A549 (cell line): ENCODE measurements around the gene NAV2. TPM values are rescaled to one million over a fixed set of nuclear protein-coding genes. Genes with fewer than 3 reads are reported as not detected.

Source experiments
- ATAC-seq, 2 experiments: fragments of 200-7000 bp in 1 of 2; fragments of >200 bp in 1 of 2; cut with Nextera tagmentation in 1 of 2; cut with Tn5 transposase in 1 of 2; 3 replicates each; pipeline versions ENCODE4 v1.8.0 to v1.9.1; 2018 to 2020; ENCODE audit warnings: mild to moderate bottlenecking in 1 of 2, moderate library complexity in 1 of 2
- CTCF ChIA-PET: fragments of 300-600 bp; sonication (Branson Sonifier 250); formaldehyde crosslinking; extraction: SDS; loops from one replicate; lab custom pipeline; 2021; ENCODE audit warnings: antibody characterized with exemption, inconsistent platforms; lab: Yijun Ruan, JAX
- POLR2A ChIA-PET: fragments of 350-600 bp; formaldehyde crosslinking; extraction: SDS; loops from one replicate; lab custom pipeline; 2021; ENCODE audit warnings: antibody characterized with exemption, inconsistent platforms; lab: Yijun Ruan, JAX
- DNase-seq, 2 experiments: peaks; one replicate each; pipeline versions ENCODE4 v3.0.0 to v3.0.0-alpha.2; 2011 to 2016; ENCODE audit warnings: low read depth in 1 of 2, low spot score in 1 of 2
- FAIRE-seq: peaks from 2 replicates; lab custom pipeline; 2011; peaks lifted over from hg19 to GRCh38; lab: Jason Lieb, UNC
- H3K27ac ChIP-seq, 2 experiments: fragments of >200 bp; sonication (Bioruptor Twin); formaldehyde crosslinking; 3 replicates each; pipeline ENCODE4 v1.5.1; 2016 to 2017
- H3K4me1 ChIP-seq: fragments of >200 bp; sonication (Bioruptor Twin); formaldehyde crosslinking; 3 replicates; pipeline ENCODE4 v1.6.1; 2016
- H3K4me2 ChIP-seq: fragments of >200 bp; sonication (Bioruptor Twin); formaldehyde crosslinking; 3 replicates; pipeline ENCODE4 v1.6.1; 2016
- H3K4me3 ChIP-seq: fragments of >200 bp; sonication (Bioruptor Twin); formaldehyde crosslinking; 3 replicates; pipeline ENCODE4 v1.5.1; 2016
- H3K9me3 ChIP-seq: fragments of >200 bp; sonication (Bioruptor Twin); formaldehyde crosslinking; 3 replicates; pipeline ENCODE4 v1.6.1; 2016
- BHLHE40 ChIP-seq: IDR thresholded peaks from 2 replicates; pipeline ENCODE4 v1.6.1; 2012; ENCODE audit warnings: low read depth, low read length, inconsistent platforms
- CBX2 ChIP-seq: fragments of 200-600 bp; sonication (generic); IDR thresholded peaks from 2 replicates; pipeline ENCODE4 v1.6.1; 2016; ENCODE audit warnings: low read depth, mild to moderate bottlenecking, borderline replicate concordance
- CBX8 ChIP-seq: fragments of 200-600 bp; sonication (generic); IDR thresholded peaks from 2 replicates; pipeline ENCODE4 v1.6.1; 2016
- CEBPB ChIP-seq, 2 experiments: fragments of >200 bp in 1 of 2; sonication (Bioruptor Twin) in 1 of 2; formaldehyde crosslinking in 1 of 2; IDR thresholded peaks; 2 replicates each; pipeline ENCODE4 v1.6.1; 2012 to 2016
- CHD2 ChIP-seq: fragments of 150-350 bp; IDR thresholded peaks from 2 replicates; pipeline ENCODE4 v1.6.1; 2014; ENCODE audit warnings: low read length; ENCODE audit not compliant: partially characterized antibody
- CHD4 ChIP-seq: fragments of 200-600 bp; sonication (generic); IDR thresholded peaks from 2 replicates; pipeline ENCODE4 v1.6.1; 2016; ENCODE audit warnings: antibody characterized with exemption, mild to moderate bottlenecking, borderline replicate concordance
- EHF ChIP-seq: fragments of 250-450 bp; sonication (Bioruptor Pico); IDR thresholded peaks from 2 replicates; pipeline ENCODE4 v1.5.0; 2020; ENCODE audit warnings: mild to moderate bottlenecking
- EHMT2 ChIP-seq: fragments of 200-600 bp; sonication (generic); IDR thresholded peaks from 2 replicates; pipeline ENCODE4 v1.6.1; 2016; ENCODE audit warnings: antibody characterized with exemption, low read depth, mild to moderate bottlenecking, moderate library complexity
- FOSB ChIP-seq: fragments of 250-450 bp; sonication (Bioruptor Pico); IDR thresholded peaks from 2 replicates; pipeline ENCODE4 v1.5.0; 2020; ENCODE audit warnings: mild to moderate bottlenecking, moderate library complexity
- GATA3 ChIP-seq: IDR thresholded peaks from 2 replicates; pipeline ENCODE4 v1.6.1; 2012; ENCODE audit warnings: borderline replicate concordance
- HDAC2 ChIP-seq: fragments of 200-600 bp; sonication (generic); IDR thresholded peaks from 2 replicates; pipeline ENCODE4 v1.6.1; 2016
- JUN ChIP-seq, 2 experiments: fragments of >200 bp; sonication (Bioruptor Twin); formaldehyde crosslinking; IDR thresholded peaks; 2 replicates in 1 of 2; 3 replicates in 1 of 2; pipeline ENCODE4 v1.6.1; 2016 to 2017
- KDM5A ChIP-seq: fragments of 200-600 bp; sonication (generic); IDR thresholded peaks from 2 replicates; pipeline ENCODE4 v1.6.1; 2016; ENCODE audit warnings: antibody characterized with exemption, mild to moderate bottlenecking
- MAZ ChIP-seq: fragments of 150-350 bp; IDR thresholded peaks from 2 replicates; pipeline ENCODE4 v1.6.1; 2014; ENCODE audit warnings: antibody characterized with exemption, low read depth, low read length, borderline replicate concordance
- NFE2L2 ChIP-seq: fragments of 150-350 bp; conservative IDR thresholded peaks from 2 replicates; pipeline ENCODE4 v1.6.1; 2014; ENCODE audit warnings: low read length
- NPAS2 ChIP-seq: fragments of 250-450 bp; sonication (Bioruptor Pico); IDR thresholded peaks from 2 replicates; pipeline ENCODE4 v1.8.0; 2022; ENCODE audit warnings: mild to moderate bottlenecking, moderate library complexity, borderline replicate concordance
- PHF8 ChIP-seq: fragments of 200-600 bp; sonication (generic); IDR thresholded peaks from 2 replicates; pipeline ENCODE4 v1.6.1; 2016; ENCODE audit warnings: low read depth, mild to moderate bottlenecking, antibody characterized with exemption, moderate library complexity, borderline replicate concordance
- RAD21 ChIP-seq, 2 experiments: fragments of >200 bp in 1 of 2; sonication (Bioruptor Twin) in 1 of 2; formaldehyde crosslinking in 1 of 2; IDR thresholded peaks in 1 of 2; conservative IDR thresholded peaks in 1 of 2; 2 replicates in 1 of 2; 3 replicates in 1 of 2; pipeline ENCODE4 v1.6.1; 2012 to 2018; ENCODE audit warnings: inconsistent platforms in 1 of 2
- RARB ChIP-seq: fragments of 250-450 bp; sonication (Bioruptor Pico); IDR thresholded peaks from 2 replicates; pipeline ENCODE4 v1.8.0; 2021; ENCODE audit warnings: mild to moderate bottlenecking, moderate library complexity
- RFX5 ChIP-seq: fragments of 450-650 bp; IDR thresholded peaks from 2 replicates; pipeline ENCODE4 v1.7.1; 2014; ENCODE audit warnings: antibody characterized with exemption, mild to moderate bottlenecking, moderate library complexity
- TFCP2L1 ChIP-seq: fragments of 250-450 bp; sonication (Bioruptor Pico); IDR thresholded peaks from 2 replicates; pipeline ENCODE4 v1.5.0; 2021; ENCODE audit warnings: mild to moderate bottlenecking
- ZC3H11A ChIP-seq: fragments of 450-650 bp; IDR thresholded peaks from 2 replicates; pipeline ENCODE4 v1.6.1; 2014; ENCODE audit warnings: antibody characterized with exemption, mild to moderate bottlenecking
- ZNF302 ChIP-seq: fragments of 250-450 bp; sonication (Bioruptor Pico); IDR thresholded peaks from 2 replicates; pipeline ENCODE4 v1.9.0; 2021; ENCODE audit warnings: inconsistent platforms, mild to moderate bottlenecking, moderate library complexity
- WGBS: methylation state at CpG from one replicate; pipeline ENCODE4 v1.1.6; 2017; ENCODE audit errors: missing lambda C conversion rate; 5-methylcytosine and 5-hydroxymethylcytosine counted together
- polyA plus RNA-seq, 4 experiments: library from polyadenylated mRNA; depleted of rRNA in 3 of 4; stranded (reverse); fragments of >200 nt; fragmentation: RNase III in 1 of 4; extraction: RNeasy Plus Mini Kit Qiagen cat#74134 plus additional on column Dnase treatment in 1 of 4; gene quantifications; 2 replicates in 3 of 4; 3 replicates in 1 of 4; pipeline ENCODE4 v1.2.3, GENCODE V29; 2011 to 2017
- TF ChIP-seq, protein P1 (sequence below): fragments of 200-600 bp; sonication (generic); IDR thresholded peaks from 2 replicates; pipeline ENCODE4 v1.6.1; 2016; ENCODE audit warnings: antibody characterized with exemption, mild to moderate bottlenecking, moderate library complexity
- TF ChIP-seq, protein P2 (sequence below): IDR thresholded peaks from 2 replicates; pipeline ENCODE4 v1.6.1; 2012
- TF ChIP-seq, protein P3 (sequence below): fragments of 150-350 bp; IDR thresholded peaks from 2 replicates; pipeline ENCODE4 v1.6.1; 2014; ENCODE audit warnings: low read depth, mild to moderate bottlenecking, low read length
- TF ChIP-seq, protein P4 (sequence below): fragments of 250-450 bp; sonication (Bioruptor Pico); IDR thresholded peaks from 2 replicates; pipeline ENCODE4 v1.5.0; 2021; ENCODE audit warnings: mild to moderate bottlenecking, moderate library complexity, borderline replicate concordance
- TF ChIP-seq, protein P5 (sequence below): fragments of >200 bp; sonication (Bioruptor Twin); formaldehyde crosslinking; IDR thresholded peaks from 3 replicates; pipeline ENCODE4 v1.6.1; 2016
- TF ChIP-seq, protein P6 (sequence below): fragments of >200 bp; sonication (Bioruptor Twin); formaldehyde crosslinking; IDR thresholded peaks from 3 replicates; pipeline ENCODE4 v1.5.1; 2016
- TF ChIP-seq, protein P7 (sequence below): fragments of 250-450 bp; sonication (Bioruptor Pico); IDR thresholded peaks from 2 replicates; pipeline ENCODE4 v1.5.0; 2020; ENCODE audit warnings: low read depth, mild to moderate bottlenecking, moderate library complexity

Gene NAV2
- polyA plus RNA-seq, 2 of the 4 experiments (the other 2 are of a cell fraction): 4.9 to 19.8 TPM

DNA sequence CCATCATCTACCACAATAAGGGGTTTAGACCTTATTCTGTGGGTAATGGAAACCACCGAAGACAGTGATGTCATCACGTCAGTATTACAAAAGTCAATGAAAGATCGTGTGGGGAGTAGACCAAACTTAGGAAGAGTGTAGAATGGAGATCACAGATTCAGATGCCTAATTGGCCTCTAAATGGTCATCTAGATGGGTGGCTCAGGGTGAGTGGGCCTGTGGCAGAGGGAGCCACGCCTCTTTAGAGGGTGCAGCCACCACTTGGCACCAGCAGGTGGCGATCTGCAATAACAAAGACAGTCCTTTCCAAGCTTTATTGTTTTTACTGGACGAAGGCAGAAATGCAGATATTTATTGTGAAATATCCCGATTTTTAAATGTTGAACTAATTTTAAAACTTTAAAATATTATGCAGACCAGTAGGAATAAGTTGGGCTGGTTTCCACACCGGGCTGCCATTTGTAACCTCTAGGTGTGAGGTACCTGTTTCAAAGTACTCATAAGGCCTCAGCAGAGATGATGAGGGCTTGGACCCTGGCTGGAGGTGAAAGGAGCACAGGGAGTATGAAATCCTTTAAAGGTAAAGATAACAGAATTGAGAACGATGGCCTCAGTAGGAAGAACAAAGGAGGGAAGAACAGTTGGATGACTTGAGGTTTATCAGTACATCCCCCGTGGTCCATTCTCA, 225.7 kb downstream of the NAV2 start:
- FAIRE-seq (no peak), DNase-seq (peak; percentile 63 to 69), ATAC-seq (peak; percentile 67 to 93; a peak in 5 of 6 replicates)
- CTCF ChIA-PET: interaction anchor here (0.8 to 6.9 kb wide), 26 partner anchors 9 to 672 kb away, joined by 3 to 84 read pairs (median 6); no protein-coding TSS in a partner anchor
- H3K9me3 ChIP-seq: no peaks in the 10 kb centered on the region
- POLR2A ChIA-PET: no interaction called here
- peak overlapping the region in 1 of 2 experiments; percentile 35; a peak in 1 of 6 replicates for H3K27ac ChIP-seq
- 27% methylated on average over 10 of the region's 10 CpGs for WGBS
- H3K4me1 ChIP-seq: peaks cover 12% of the 10 kb centered on the region; the same call in 2 of the 3 replicates
- H3K4me2 ChIP-seq: no peak overlapping the region
- no peak overlapping the region for H3K4me3 ChIP-seq
- TF ChIP-seq NPAS2 (CRISPR knock-in tag) (no peak), KDM5A (no peak), NFE2L2 (no peak), CBX2 (no peak), RARB (CRISPR knock-in tag) (no peak), MAZ (no peak), CBX8 (no peak), CHD4 (no peak), CHD2 (no peak), RAD21 (conservative IDR thresholded peaks at IDR 0.05 in 1 of 2, IDR thresholded peaks at IDR 0.05 in 1 of 2) (peak; percentile 83 to 86), ZC3H11A (no peak), TFCP2L1 (no peak), FOSB (CRISPR knock-in tag) (no peak), RFX5 (no peak), PHF8 (no peak), ZNF302 (no peak), JUN (IDR thresholded peaks at IDR 0.05) (no peak), GATA3 (no peak), BHLHE40 (no peak), HDAC2 (no peak), CEBPB (IDR thresholded peaks at IDR 0.05) (peak in 1 of 2 experiments; percentile 23; a peak in 1 of 4 replicates), EHMT2 (no peak), EHF (no peak)
- TF ChIP-seq, protein P1, sequence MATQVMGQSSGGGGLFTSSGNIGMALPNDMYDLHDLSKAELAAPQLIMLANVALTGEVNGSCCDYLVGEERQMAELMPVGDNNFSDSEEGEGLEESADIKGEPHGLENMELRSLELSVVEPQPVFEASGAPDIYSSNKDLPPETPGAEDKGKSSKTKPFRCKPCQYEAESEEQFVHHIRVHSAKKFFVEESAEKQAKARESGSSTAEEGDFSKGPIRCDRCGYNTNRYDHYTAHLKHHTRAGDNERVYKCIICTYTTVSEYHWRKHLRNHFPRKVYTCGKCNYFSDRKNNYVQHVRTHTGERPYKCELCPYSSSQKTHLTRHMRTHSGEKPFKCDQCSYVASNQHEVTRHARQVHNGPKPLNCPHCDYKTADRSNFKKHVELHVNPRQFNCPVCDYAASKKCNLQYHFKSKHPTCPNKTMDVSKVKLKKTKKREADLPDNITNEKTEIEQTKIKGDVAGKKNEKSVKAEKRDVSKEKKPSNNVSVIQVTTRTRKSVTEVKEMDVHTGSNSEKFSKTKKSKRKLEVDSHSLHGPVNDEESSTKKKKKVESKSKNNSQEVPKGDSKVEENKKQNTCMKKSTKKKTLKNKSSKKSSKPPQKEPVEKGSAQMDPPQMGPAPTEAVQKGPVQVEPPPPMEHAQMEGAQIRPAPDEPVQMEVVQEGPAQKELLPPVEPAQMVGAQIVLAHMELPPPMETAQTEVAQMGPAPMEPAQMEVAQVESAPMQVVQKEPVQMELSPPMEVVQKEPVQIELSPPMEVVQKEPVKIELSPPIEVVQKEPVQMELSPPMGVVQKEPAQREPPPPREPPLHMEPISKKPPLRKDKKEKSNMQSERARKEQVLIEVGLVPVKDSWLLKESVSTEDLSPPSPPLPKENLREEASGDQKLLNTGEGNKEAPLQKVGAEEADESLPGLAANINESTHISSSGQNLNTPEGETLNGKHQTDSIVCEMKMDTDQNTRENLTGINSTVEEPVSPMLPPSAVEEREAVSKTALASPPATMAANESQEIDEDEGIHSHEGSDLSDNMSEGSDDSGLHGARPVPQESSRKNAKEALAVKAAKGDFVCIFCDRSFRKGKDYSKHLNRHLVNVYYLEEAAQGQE: no peak
- TF ChIP-seq, protein P2, sequence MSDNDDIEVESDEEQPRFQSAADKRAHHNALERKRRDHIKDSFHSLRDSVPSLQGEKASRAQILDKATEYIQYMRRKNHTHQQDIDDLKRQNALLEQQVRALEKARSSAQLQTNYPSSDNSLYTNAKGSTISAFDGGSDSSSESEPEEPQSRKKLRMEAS: no peak
- TF ChIP-seq, protein P3, sequence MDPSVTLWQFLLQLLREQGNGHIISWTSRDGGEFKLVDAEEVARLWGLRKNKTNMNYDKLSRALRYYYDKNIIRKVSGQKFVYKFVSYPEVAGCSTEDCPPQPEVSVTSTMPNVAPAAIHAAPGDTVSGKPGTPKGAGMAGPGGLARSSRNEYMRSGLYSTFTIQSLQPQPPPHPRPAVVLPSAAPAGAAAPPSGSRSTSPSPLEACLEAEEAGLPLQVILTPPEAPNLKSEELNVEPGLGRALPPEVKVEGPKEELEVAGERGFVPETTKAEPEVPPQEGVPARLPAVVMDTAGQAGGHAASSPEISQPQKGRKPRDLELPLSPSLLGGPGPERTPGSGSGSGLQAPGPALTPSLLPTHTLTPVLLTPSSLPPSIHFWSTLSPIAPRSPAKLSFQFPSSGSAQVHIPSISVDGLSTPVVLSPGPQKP: no peak
- TF ChIP-seq, protein P4, sequence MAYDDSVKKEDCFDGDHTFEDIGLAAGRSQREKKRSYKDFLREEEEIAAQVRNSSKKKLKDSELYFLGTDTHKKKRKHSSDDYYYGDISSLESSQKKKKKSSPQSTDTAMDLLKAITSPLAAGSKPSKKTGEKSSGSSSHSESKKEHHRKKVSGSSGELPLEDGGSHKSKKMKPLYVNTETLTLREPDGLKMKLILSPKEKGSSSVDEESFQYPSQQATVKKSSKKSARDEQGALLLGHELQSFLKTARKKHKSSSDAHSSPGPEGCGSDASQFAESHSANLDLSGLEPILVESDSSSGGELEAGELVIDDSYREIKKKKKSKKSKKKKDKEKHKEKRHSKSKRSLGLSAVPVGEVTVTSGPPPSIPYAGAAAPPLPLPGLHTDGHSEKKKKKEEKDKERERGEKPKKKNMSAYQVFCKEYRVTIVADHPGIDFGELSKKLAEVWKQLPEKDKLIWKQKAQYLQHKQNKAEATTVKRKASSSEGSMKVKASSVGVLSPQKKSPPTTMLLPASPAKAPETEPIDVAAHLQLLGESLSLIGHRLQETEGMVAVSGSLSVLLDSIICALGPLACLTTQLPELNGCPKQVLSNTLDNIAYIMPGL (CRISPR knock-in tag): no peak
- TF ChIP-seq, protein P5, sequence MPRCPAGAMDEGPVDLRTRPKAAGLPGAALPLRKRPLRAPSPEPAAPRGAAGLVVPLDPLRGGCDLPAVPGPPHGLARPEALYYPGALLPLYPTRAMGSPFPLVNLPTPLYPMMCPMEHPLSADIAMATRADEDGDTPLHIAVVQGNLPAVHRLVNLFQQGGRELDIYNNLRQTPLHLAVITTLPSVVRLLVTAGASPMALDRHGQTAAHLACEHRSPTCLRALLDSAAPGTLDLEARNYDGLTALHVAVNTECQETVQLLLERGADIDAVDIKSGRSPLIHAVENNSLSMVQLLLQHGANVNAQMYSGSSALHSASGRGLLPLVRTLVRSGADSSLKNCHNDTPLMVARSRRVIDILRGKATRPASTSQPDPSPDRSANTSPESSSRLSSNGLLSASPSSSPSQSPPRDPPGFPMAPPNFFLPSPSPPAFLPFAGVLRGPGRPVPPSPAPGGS: no peak
- TF ChIP-seq, protein P6, sequence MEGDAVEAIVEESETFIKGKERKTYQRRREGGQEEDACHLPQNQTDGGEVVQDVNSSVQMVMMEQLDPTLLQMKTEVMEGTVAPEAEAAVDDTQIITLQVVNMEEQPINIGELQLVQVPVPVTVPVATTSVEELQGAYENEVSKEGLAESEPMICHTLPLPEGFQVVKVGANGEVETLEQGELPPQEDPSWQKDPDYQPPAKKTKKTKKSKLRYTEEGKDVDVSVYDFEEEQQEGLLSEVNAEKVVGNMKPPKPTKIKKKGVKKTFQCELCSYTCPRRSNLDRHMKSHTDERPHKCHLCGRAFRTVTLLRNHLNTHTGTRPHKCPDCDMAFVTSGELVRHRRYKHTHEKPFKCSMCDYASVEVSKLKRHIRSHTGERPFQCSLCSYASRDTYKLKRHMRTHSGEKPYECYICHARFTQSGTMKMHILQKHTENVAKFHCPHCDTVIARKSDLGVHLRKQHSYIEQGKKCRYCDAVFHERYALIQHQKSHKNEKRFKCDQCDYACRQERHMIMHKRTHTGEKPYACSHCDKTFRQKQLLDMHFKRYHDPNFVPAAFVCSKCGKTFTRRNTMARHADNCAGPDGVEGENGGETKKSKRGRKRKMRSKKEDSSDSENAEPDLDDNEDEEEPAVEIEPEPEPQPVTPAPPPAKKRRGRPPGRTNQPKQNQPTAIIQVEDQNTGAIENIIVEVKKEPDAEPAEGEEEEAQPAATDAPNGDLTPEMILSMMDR: peak; percentile 90
- TF ChIP-seq, protein P7, sequence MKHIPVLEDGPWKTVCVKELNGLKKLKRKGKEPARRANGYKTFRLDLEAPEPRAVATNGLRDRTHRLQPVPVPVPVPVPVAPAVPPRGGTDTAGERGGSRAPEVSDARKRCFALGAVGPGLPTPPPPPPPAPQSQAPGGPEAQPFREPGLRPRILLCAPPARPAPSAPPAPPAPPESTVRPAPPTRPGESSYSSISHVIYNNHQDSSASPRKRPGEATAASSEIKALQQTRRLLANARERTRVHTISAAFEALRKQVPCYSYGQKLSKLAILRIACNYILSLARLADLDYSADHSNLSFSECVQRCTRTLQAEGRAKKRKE (CRISPR knock-in tag): no peak
